ENCODE results near the gene DNAJB11. TPM values are rescaled to one million over a fixed set of nuclear protein-coding genes. Genes with fewer than 3 reads are reported as not detected.

The DNAJB11 gene
- total RNA-seq, 1 donor = 60.5 TPM

GRCh38 chr3:186594591-186595113, 24.1 kb downstream of the DNAJB11 start:
- TF ChIP-seq, protein P1, sequence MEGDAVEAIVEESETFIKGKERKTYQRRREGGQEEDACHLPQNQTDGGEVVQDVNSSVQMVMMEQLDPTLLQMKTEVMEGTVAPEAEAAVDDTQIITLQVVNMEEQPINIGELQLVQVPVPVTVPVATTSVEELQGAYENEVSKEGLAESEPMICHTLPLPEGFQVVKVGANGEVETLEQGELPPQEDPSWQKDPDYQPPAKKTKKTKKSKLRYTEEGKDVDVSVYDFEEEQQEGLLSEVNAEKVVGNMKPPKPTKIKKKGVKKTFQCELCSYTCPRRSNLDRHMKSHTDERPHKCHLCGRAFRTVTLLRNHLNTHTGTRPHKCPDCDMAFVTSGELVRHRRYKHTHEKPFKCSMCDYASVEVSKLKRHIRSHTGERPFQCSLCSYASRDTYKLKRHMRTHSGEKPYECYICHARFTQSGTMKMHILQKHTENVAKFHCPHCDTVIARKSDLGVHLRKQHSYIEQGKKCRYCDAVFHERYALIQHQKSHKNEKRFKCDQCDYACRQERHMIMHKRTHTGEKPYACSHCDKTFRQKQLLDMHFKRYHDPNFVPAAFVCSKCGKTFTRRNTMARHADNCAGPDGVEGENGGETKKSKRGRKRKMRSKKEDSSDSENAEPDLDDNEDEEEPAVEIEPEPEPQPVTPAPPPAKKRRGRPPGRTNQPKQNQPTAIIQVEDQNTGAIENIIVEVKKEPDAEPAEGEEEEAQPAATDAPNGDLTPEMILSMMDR (IDR thresholded peaks at IDR 0.05; ENCODE audit: insufficient read depth, low read depth, low read length) = no peak
- DNase-seq (ENCODE audit: low read depth) = no peak
- H3K4me3 ChIP-seq (ENCODE audit: low read depth, low read length) = no peak overlapping the region

- no peak overlapping the region for H3K4me3 ChIP-seq (ENCODE audit: low read depth, low read length)
- peak; percentile 19 for DNase-seq (ENCODE audit: low read depth)
- TF ChIP-seq, protein P1 (IDR thresholded peaks at IDR 0.05; ENCODE audit: insufficient read depth, low read depth, low read length) = no peak
These were observed 26.2 kb downstream of the DNAJB11 start for GRCh38 chr3:186596568-186597287.

DNA sequence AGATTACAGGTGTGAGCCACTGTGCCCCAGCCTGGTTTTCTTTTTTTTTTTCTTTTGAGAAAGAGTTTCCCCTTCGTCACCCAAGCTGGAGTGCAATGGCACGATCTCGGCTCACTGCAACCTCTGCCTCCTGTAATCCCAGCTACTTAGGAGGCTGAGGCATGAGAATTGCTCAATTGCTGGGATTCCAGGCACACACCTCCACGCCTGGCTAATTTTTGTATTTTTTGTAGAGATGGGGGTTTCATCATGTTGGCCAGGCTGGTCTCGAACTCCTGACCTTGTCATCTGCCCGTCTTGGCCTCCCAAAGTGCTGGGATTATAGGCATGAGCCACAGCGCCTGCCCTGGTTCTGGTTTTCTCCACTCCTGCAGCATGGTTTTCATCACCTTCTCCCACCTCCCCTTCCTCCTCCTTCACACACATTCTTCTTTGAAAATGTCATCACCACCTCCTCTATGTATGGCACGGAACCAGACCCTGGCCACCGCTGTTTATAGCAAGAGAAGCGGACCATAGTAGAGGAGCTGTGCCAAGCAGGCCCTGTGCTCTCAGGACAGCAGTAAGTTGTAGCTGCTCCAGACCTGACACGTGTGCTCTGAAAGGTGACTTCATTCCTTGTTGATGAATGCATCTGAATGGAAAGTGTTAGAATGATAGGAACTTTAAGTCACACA, 27.7 kb downstream of the DNAJB11 start:
- DNase-seq (ENCODE audit: low read depth) = no peak
- TF ChIP-seq, protein P1 (IDR thresholded peaks at IDR 0.05; ENCODE audit: insufficient read depth, low read depth, low read length) = no peak
- no peak overlapping the region for H3K4me3 ChIP-seq (ENCODE audit: low read depth, low read length)

DNA sequence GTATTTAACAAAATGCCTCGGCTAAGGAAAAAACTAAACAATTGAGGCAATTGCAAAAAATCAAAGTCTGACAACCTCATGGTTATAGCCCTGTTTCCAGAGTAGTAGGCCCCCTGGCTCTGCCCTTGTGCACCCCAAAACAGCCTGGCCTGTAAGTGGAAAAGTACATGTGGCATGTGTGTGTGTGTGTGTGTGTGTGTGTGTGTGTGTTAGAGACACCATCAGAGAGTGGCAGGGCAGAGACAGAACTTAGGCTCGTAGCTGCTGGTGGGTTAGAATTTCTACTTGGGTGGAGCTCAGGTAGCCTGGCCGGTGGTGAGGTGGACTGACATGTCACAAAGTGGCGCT, 28.2 kb downstream of the DNAJB11 start:
- H3K4me3 ChIP-seq (ENCODE audit: low read depth, low read length) = no peak overlapping the region
- TF ChIP-seq, protein P1 (IDR thresholded peaks at IDR 0.05; ENCODE audit: insufficient read depth, low read depth, low read length) = no peak
- no peak for DNase-seq (ENCODE audit: low read depth)

DNA sequence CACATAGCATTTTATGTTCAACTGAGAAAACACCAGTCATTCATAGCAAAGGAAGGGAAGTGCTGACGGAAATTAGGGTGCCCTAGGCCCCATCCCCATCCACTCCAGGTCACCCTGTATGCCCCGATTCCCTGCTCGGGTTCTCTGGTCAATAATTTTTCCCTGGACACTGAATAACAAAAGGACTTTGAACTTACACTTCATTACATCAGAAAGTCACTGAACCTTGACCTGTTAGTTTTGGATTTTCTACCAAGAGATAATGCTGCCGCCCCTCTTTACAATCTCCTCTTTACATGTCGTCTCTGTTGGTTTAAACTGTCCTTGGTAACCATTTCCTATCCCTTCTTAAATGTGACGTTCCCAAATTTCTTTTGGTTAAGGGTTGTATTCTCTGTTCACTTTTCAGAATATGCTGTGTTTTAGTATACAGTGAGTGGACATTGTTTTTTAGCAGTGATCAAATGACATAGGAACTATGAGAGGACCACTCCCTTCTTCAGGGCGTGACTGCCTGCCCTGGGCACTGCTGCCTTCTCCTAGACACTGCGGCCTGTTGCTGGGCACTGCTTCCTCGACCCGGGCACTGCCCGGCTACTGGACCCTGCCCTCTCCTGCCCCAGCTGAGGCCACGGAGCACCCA, 28.7 kb downstream of the DNAJB11 start:
- no peak for DNase-seq (ENCODE audit: low read depth)
- no peak overlapping the region for H3K4me3 ChIP-seq (ENCODE audit: low read depth, low read length)
- TF ChIP-seq, protein P1 (IDR thresholded peaks at IDR 0.05; ENCODE audit: insufficient read depth, low read depth, low read length) = no peak

- TF ChIP-seq, protein P1 (IDR thresholded peaks at IDR 0.05; ENCODE audit: insufficient read depth, low read depth, low read length) = no peak
- DNase-seq (ENCODE audit: low read depth) = no peak
- H3K4me3 ChIP-seq (ENCODE audit: low read depth, low read length) = no peak overlapping the region
These were observed 29.3 kb downstream of the DNAJB11 start for GRCh38 chr3:186599785-186600166.
